ENCODE data around the gene ATIC.

ATIC gene

GRCh38 chr2:215272918-215273317, 38.9 kb upstream of the ATIC start:
- no peak overlapping the region for H3K27ac ChIP-seq
- TF ChIP-seq ZFX (IDR thresholded peaks at IDR 0.05) (no peak), CTCF (conservative IDR thresholded peaks at IDR 0.05) (no peak)

- TF ChIP-seq ZFX (IDR thresholded peaks at IDR 0.05) (no peak), CTCF (conservative IDR thresholded peaks at IDR 0.05) (no peak)
- no peak overlapping the region; the same call in 1 of the 2 replicates for H3K27ac ChIP-seq
These were observed 37.0 kb upstream of the ATIC start for GRCh38 chr2:215274829-215275228.

- H3K27ac ChIP-seq, result no peak overlapping the region
- no peak for TF ChIP-seq CTCF (conservative IDR thresholded peaks at IDR 0.05)
- no peak for TF ChIP-seq ZFX (IDR thresholded peaks at IDR 0.05)
These were observed 36.0 kb upstream of the ATIC start for GRCh38 chr2:215275824-215276223.

GRCh38 chr2:215277944-215278343, 33.9 kb upstream of the ATIC start:
- TF ChIP-seq CTCF (conservative IDR thresholded peaks at IDR 0.05) (no peak), ZFX (IDR thresholded peaks at IDR 0.05) (no peak)

GRCh38 chr2:215280326-215280725, 31.5 kb upstream of the ATIC start:
- H3K27ac ChIP-seq, result no peak overlapping the region
- TF ChIP-seq ZFX (IDR thresholded peaks at IDR 0.05), result no peak

More at GRCh38 chr2:215277944-215278343, 33.9 kb upstream of the ATIC start:
- no peak overlapping the region for H3K27ac ChIP-seq

- no peak overlapping the region for H3K27ac ChIP-seq
- TF ChIP-seq ZFX (IDR thresholded peaks at IDR 0.05) (no peak), CTCF (conservative IDR thresholded peaks at IDR 0.05) (no peak)
These were observed 28.6 kb upstream of the ATIC start for GRCh38 chr2:215283221-215283620.

GRCh38 chr2:215286309-215286708, 25.6 kb upstream of the ATIC start:
- TF ChIP-seq CTCF (conservative IDR thresholded peaks at IDR 0.05) (no peak), ZFX (IDR thresholded peaks at IDR 0.05) (no peak)
- no peak overlapping the region for H3K27ac ChIP-seq

- TF ChIP-seq CTCF (conservative IDR thresholded peaks at IDR 0.05), result no peak
- no peak for TF ChIP-seq ZFX (IDR thresholded peaks at IDR 0.05)
- H3K27ac ChIP-seq, result peak overlapping the region; percentile 21; the same call in 1 of the 2 replicates
These were observed 23.6 kb upstream of the ATIC start for GRCh38 chr2:215288112-215288815.

Measured in C4-2B (cell line).